Measurements from ENCODE around the gene LSP1. TPM values are rescaled to one million over a fixed set of nuclear protein-coding genes. Genes with fewer than 3 reads are reported as not detected.

Gene LSP1
- total RNA-seq, 1 donor from 2014 or later, result 2.5 TPM

DNA sequence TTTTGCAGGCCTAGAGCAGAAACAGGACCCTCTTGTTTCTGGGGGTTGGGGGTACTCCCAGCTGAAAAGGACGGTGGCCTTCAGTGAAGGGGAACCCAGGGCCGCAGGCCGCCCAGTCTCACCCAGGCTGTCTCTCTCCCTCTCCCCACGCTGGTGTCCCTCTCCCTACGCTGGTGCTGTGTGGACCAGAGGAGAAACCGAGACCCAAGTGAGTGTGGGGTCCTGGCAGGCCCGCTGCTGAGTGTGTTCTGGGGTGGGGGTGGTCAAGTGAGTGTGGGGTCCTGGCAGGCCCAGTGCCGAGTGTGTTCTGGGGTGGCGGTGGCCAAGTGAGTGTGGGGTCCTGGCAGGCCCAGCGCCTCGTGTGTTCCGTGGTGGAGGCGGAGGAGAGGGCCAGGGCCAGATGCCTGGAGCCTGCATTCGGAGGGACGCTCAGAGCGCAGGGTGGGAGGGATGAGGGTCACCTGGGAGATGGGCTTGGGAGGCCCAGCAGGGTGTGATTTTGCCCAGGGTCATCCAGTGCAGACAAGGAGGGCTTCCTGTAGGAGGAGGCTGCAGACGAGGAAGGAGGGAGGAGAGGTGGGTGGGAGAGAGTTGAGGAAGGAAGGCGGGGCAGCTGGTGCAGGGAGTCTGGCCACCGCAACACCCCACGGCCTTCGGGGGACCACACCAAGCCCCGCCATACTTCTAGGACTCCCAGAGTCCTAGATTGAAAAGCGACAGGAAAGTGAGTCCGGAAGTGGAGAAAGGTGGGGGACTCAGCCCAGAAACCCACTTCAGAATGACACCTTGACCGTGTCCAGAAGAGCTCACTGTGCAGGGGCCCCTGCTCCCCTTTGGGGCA lies 77.0 kb downstream of the LSP1 start:
- Mint-ChIP-seq H3K4me3 (ENCODE audit: unreplicated experiment) (no peak overlapping the region), H3K4me1 (ENCODE audit: low read depth, unreplicated experiment) (peaks cover 4% of the 10 kb centered on the region), H3K27me3 (ENCODE audit: unreplicated experiment) (peaks cover 4% of the 10 kb centered on the region), H3K36me3 (ENCODE audit: unreplicated experiment) (no peaks in the 10 kb centered on the region), H3K9me3 (ENCODE audit: unreplicated experiment) (no peaks in the 10 kb centered on the region), H3K27ac (ENCODE audit: unreplicated experiment) (no peak overlapping the region)
- peak; percentile 11 for DNase-seq
- TF ChIP-seq, protein P1, sequence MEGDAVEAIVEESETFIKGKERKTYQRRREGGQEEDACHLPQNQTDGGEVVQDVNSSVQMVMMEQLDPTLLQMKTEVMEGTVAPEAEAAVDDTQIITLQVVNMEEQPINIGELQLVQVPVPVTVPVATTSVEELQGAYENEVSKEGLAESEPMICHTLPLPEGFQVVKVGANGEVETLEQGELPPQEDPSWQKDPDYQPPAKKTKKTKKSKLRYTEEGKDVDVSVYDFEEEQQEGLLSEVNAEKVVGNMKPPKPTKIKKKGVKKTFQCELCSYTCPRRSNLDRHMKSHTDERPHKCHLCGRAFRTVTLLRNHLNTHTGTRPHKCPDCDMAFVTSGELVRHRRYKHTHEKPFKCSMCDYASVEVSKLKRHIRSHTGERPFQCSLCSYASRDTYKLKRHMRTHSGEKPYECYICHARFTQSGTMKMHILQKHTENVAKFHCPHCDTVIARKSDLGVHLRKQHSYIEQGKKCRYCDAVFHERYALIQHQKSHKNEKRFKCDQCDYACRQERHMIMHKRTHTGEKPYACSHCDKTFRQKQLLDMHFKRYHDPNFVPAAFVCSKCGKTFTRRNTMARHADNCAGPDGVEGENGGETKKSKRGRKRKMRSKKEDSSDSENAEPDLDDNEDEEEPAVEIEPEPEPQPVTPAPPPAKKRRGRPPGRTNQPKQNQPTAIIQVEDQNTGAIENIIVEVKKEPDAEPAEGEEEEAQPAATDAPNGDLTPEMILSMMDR (IDR thresholded peaks at IDR 0.05; ENCODE audit: partially characterized antibody, unreplicated experiment), result no peak

DNA sequence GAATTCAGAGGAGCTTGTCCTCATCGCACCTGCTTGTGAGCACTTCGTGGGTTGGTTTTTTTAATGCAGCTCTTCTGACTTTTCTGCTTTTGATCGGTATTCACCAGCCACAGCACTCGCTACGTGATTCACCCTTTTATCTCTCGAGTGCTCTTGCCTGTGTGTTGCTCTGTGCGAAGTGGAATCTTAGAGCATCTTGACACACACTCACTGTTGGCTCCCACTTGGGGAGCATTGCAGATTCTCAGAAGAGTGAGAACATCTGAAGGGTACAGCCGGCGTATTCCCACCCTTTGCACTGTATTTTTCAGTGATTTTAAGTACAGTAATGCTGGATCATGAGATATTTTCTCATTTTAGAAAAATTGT lies 77.6 kb downstream of the LSP1 start:
- H3K36me3 Mint-ChIP-seq (ENCODE audit: unreplicated experiment), result no peaks in the 10 kb centered on the region
- peaks cover 4% of the 10 kb centered on the region for H3K27me3 Mint-ChIP-seq (ENCODE audit: unreplicated experiment)
- H3K9me3 Mint-ChIP-seq (ENCODE audit: unreplicated experiment), result no peaks in the 10 kb centered on the region
- H3K27ac Mint-ChIP-seq (ENCODE audit: unreplicated experiment), result no peak overlapping the region
- H3K4me1 Mint-ChIP-seq (ENCODE audit: low read depth, unreplicated experiment), result peaks cover 4% of the 10 kb centered on the region
- TF ChIP-seq, protein P1 (IDR thresholded peaks at IDR 0.05; ENCODE audit: partially characterized antibody, unreplicated experiment), result no peak
- no peak overlapping the region for H3K4me3 Mint-ChIP-seq (ENCODE audit: unreplicated experiment)
- DNase-seq, result no peak

- Mint-ChIP-seq H3K9me3 (ENCODE audit: unreplicated experiment) (no peaks in the 10 kb centered on the region), H3K27me3 (ENCODE audit: unreplicated experiment) (peaks cover 3% of the 10 kb centered on the region), H3K4me3 (ENCODE audit: unreplicated experiment) (no peak overlapping the region), H3K27ac (ENCODE audit: unreplicated experiment) (no peak overlapping the region), H3K4me1 (ENCODE audit: low read depth, unreplicated experiment) (peaks cover 4% of the 10 kb centered on the region), H3K36me3 (ENCODE audit: unreplicated experiment) (no peaks in the 10 kb centered on the region)
- peak; percentile 8 for DNase-seq
- TF ChIP-seq, protein P1 (IDR thresholded peaks at IDR 0.05; ENCODE audit: partially characterized antibody, unreplicated experiment), result no peak
These were observed 78.6 kb downstream of the LSP1 start for GRCh38 chr11:1931341-1932104.

DNA sequence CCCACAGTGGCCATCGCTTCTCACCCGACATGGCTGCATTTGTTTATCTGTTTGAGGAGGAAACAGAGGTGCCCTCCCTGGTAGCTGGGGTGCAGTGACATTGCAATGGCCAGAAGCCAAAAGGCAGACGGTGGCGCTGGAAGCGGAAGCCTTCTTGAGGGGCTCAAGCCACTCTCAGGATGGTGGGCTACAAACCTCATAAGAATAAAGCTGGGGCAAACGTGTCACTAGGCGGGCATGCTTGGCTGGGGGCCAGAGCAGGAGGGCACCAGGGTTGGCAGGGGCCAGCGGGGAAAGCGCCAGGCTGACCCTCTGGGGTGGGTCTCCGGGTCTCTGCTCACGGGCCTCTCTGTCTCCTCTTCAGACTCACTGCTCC lies 79.2 kb downstream of the LSP1 start:
- Mint-ChIP-seq H3K4me1 (ENCODE audit: low read depth, unreplicated experiment) (peaks cover 4% of the 10 kb centered on the region), H3K36me3 (ENCODE audit: unreplicated experiment) (no peaks in the 10 kb centered on the region), H3K27ac (ENCODE audit: unreplicated experiment) (no peak overlapping the region), H3K27me3 (ENCODE audit: unreplicated experiment) (peaks cover 2% of the 10 kb centered on the region), H3K4me3 (ENCODE audit: unreplicated experiment) (no peak overlapping the region), H3K9me3 (ENCODE audit: unreplicated experiment) (no peaks in the 10 kb centered on the region)
- peak; percentile 12 for DNase-seq
- TF ChIP-seq, protein P1 (IDR thresholded peaks at IDR 0.05; ENCODE audit: partially characterized antibody, unreplicated experiment), result no peak

GRCh38 chr11:1932681-1933080 lies 79.8 kb downstream of the LSP1 start:
- DNase-seq, result no peak
- Mint-ChIP-seq H3K4me3 (ENCODE audit: unreplicated experiment) (no peak overlapping the region), H3K27ac (ENCODE audit: unreplicated experiment) (no peak overlapping the region), H3K4me1 (ENCODE audit: low read depth, unreplicated experiment) (peaks cover 4% of the 10 kb centered on the region), H3K27me3 (ENCODE audit: unreplicated experiment) (peaks cover 2% of the 10 kb centered on the region), H3K36me3 (ENCODE audit: unreplicated experiment) (no peaks in the 10 kb centered on the region), H3K9me3 (ENCODE audit: unreplicated experiment) (no peaks in the 10 kb centered on the region)
- TF ChIP-seq, protein P1 (IDR thresholded peaks at IDR 0.05; ENCODE audit: partially characterized antibody, unreplicated experiment), result no peak

Measured in glutamatergic neuron (in vitro differentiated cells).